GM21723 (cell line): ENCODE measurements around the gene TRIP11.

Experiments used
- ATAC-seq: cut with Tn5 transposase; IDR thresholded peaks from one replicate; pipeline ENCODE4 v1.9.1; 2021; ENCODE audit warnings: mild to moderate bottlenecking, moderate library complexity; ENCODE audit not compliant: unreplicated experiment

Gene TRIP11

GRCh38 chr14:92012121-92012748, 27.6 kb downstream of the TRIP11 start:
- ATAC-seq, result no peak

GRCh38 chr14:92010644-92011043, 29.2 kb downstream of the TRIP11 start:
- no peak for ATAC-seq

- no peak for ATAC-seq
Observed at GRCh38 chr14:92009604-92010003, 30.3 kb downstream of the TRIP11 start.

GRCh38 chr14:92005019-92005418, 34.8 kb downstream of the TRIP11 start:
- no peak for ATAC-seq

GRCh38 chr14:92004062-92004461, 35.8 kb downstream of the TRIP11 start:
- no peak for ATAC-seq

GRCh38 chr14:91998667-91999570, 40.9 kb downstream of the TRIP11 start:
- ATAC-seq, result no peak

- ATAC-seq, result no peak
Observed at GRCh38 chr14:91997492-91997891, 42.4 kb downstream of the TRIP11 start.

- ATAC-seq, result no peak
Observed at GRCh38 chr14:91996948-91997371, 42.9 kb downstream of the TRIP11 start.

GRCh38 chr14:91987192-91987591, 52.7 kb downstream of the TRIP11 start:
- ATAC-seq, result no peak

- ATAC-seq, result no peak
Observed at GRCh38 chr14:91985521-91986255, 54.2 kb downstream of the TRIP11 start.

- ATAC-seq, result no peak
Observed at GRCh38 chr14:91985008-91985407, 54.9 kb downstream of the TRIP11 start.

- no peak for ATAC-seq
Observed at GRCh38 chr14:91983588-91983987, 56.3 kb downstream of the TRIP11 start.

- peak; percentile 75 for ATAC-seq
Observed at GRCh38 chr14:91980157-91980556, 59.7 kb downstream of the TRIP11 start.

- ATAC-seq, result no peak
Observed at GRCh38 chr14:91977884-91978283, 62.0 kb downstream of the TRIP11 start.

GRCh38 chr14:91975763-91976162, 64.1 kb downstream of the TRIP11 start:
- no peak for ATAC-seq

GRCh38 chr14:91971188-91971778, 68.6 kb downstream of the TRIP11 start:
- no peak for ATAC-seq

GRCh38 chr14:91968280-91968679, 71.6 kb downstream of the TRIP11 start:
- ATAC-seq, result no peak

- ATAC-seq, result no peak
Observed at GRCh38 chr14:91964724-91965123, 75.1 kb downstream of the TRIP11 start.

GRCh38 chr14:91964011-91964410, 75.8 kb downstream of the TRIP11 start:
- no peak for ATAC-seq

- ATAC-seq, result no peak
Observed at GRCh38 chr14:91963465-91963864, 76.4 kb downstream of the TRIP11 start.
